GM19193 (cell line): Measurements from ENCODE around the gene ZG16.

Experiments
- POLR2A ChIP-seq: IDR thresholded peaks from 4 replicates; pipeline ENCODE4 v1.6.1; 2011; ENCODE audit not compliant: insufficient read depth, insufficient read length; ENCODE audit errors: extremely low read depth

The ZG16 gene

GRCh38 chr16:29747947-29748759, 29.9 kb upstream of the ZG16 start:
- TF ChIP-seq POLR2A: no peak

GRCh38 chr16:29753516-29753915, 24.5 kb upstream of the ZG16 start:
- TF ChIP-seq POLR2A: no peak

GRCh38 chr16:29756654-29757053, 21.4 kb upstream of the ZG16 start:
- no peak for TF ChIP-seq POLR2A

GRCh38 chr16:29757950-29758466, 20.0 kb upstream of the ZG16 start:
- TF ChIP-seq POLR2A: no peak

- no peak for TF ChIP-seq POLR2A
These were observed 17.3 kb upstream of the ZG16 start for GRCh38 chr16:29760567-29761279.

- no peak for TF ChIP-seq POLR2A
These were observed 16.2 kb upstream of the ZG16 start for GRCh38 chr16:29761882-29762281.

GRCh38 chr16:29763326-29763725, 14.7 kb upstream of the ZG16 start:
- TF ChIP-seq POLR2A: no peak

- no peak for TF ChIP-seq POLR2A
These were observed 12.7 kb upstream of the ZG16 start for GRCh38 chr16:29765167-29766032.

- TF ChIP-seq POLR2A: no peak
These were observed 11.5 kb upstream of the ZG16 start for GRCh38 chr16:29766571-29766970.

- no peak for TF ChIP-seq POLR2A
These were observed 11.0 kb upstream of the ZG16 start for GRCh38 chr16:29767062-29767461.

- no peak for TF ChIP-seq POLR2A
These were observed 8.5 kb upstream of the ZG16 start for GRCh38 chr16:29769507-29769906.

- no peak for TF ChIP-seq POLR2A
These were observed 7.7 kb upstream of the ZG16 start for GRCh38 chr16:29770250-29770929.

GRCh38 chr16:29774730-29775129, 3.3 kb upstream of the ZG16 start:
- no peak for TF ChIP-seq POLR2A

- TF ChIP-seq POLR2A: no peak
These were observed 2.2 kb upstream of the ZG16 start for GRCh38 chr16:29775742-29776408.
